GM12873 (cell line): ENCODE results near the gene PRKCSH.
A peak's percentile ranks its signal among the peaks of the same experiment; 100 is the strongest.

Experiments used
- CTCF ChIP-seq: IDR thresholded peaks from 2 replicates; pipeline ENCODE4 v1.5.1; 2012; ENCODE audit warnings: low read depth, mild to moderate bottlenecking, moderate library complexity, low read length, control low read depth; ENCODE audit not compliant: insufficient read depth; ENCODE audit errors: missing control alignments

Gene PRKCSH

GRCh38 chr19:11480715-11481533, 45.5 kb downstream of the PRKCSH start, which contains the start of gene ELAVL3:
Gene ELAVL3, minus strand, starts transcription at chr19:11481046. Its CDS starts 438 bp downstream, at chr19:11480608.
- TF ChIP-seq CTCF, result no peak

- TF ChIP-seq CTCF, result no peak
These were observed 46.3 kb downstream of the PRKCSH start for GRCh38 chr19:11481534-11482383.

GRCh38 chr19:11482384-11483050, 47.1 kb downstream of the PRKCSH start:
- peak; percentile 94 for TF ChIP-seq CTCF

GRCh38 chr19:11483366-11484111, 48.1 kb downstream of the PRKCSH start:
- no peak for TF ChIP-seq CTCF

GRCh38 chr19:11485245-11485837, 49.9 kb downstream of the PRKCSH start:
- no peak for TF ChIP-seq CTCF

- no peak for TF ChIP-seq CTCF
These were observed 51.4 kb downstream of the PRKCSH start for GRCh38 chr19:11486661-11487503.
